Breast epithelium (tissue), 4 donors: ENCODE data around the gene ISLR. TPM values are rescaled to one million over a fixed set of nuclear protein-coding genes. Genes with fewer than 3 reads are reported as not detected.

Source experiments
- DNase-seq, 2 donors: peaks; one replicate each; pipeline ENCODE4 v3.0.0-alpha.2; 2019; ENCODE audit warnings: low spot score in 2 of 2
- H3K27ac ChIP-seq, 2 donors: fragments of 200-600 bp; sonication (generic) in 1 of 2; one replicate each; pipeline ENCODE4 v1.5.1; 2016 to 2019; ENCODE audit warnings: mild to moderate bottlenecking in 1 of 2
- H3K27me3 ChIP-seq, 2 donors: fragments of 200-600 bp; sonication (generic) in 1 of 2; one replicate each; pipeline versions ENCODE4 v1.5.1 to v1.6.0; 2017 to 2019; ENCODE audit warnings: control low read depth in 1 of 2, mild to moderate bottlenecking in 1 of 2
- H3K36me3 ChIP-seq: fragments of 200-600 bp; one replicate; pipeline ENCODE4 v1.5.1; 2019
- H3K4me1 ChIP-seq, 2 donors: fragments of 200-600 bp; sonication (generic); one replicate each; pipeline ENCODE4 v1.5.1; 2016 to 2019; ENCODE audit warnings: control low read depth in 1 of 2
- H3K4me3 ChIP-seq, 3 donors: fragments of 200-600 bp; sonication (generic); 1 replicate in 2 of 3; 2 replicates in 1 of 3; pipeline ENCODE4 v1.5.1; 2016 to 2019; ENCODE audit warnings: mild to moderate bottlenecking in 3 of 3, moderate library complexity in 2 of 3
- H3K9me3 ChIP-seq, 2 donors: fragments of 200-600 bp; sonication (generic) in 1 of 2; one replicate each; pipeline ENCODE4 v1.5.1; 2016 to 2019; ENCODE audit warnings: control low read depth in 1 of 2
- POLR2A ChIP-seq: fragments of 450-650 bp; IDR thresholded peaks from one replicate; pipeline ENCODE4 v1.6.1; 2016; ENCODE audit warnings: antibody characterized with exemption, mild to moderate bottlenecking, moderate library complexity
- POLR2AphosphoS5 ChIP-seq, 3 donors: sonication (generic); formaldehyde crosslinking; IDR thresholded peaks; one replicate each; pipeline ENCODE4 v1.6.1; 2017; ENCODE audit warnings: antibody characterized with exemption in 3 of 3
- intact Hi-C: fragments of 100-400 bp; cut with DNase I; formaldehyde crosslinking; loops from one replicate; pipeline ENCODE4 v1.15.1; 2023; ENCODE audit warnings: low total_unique reads
- total RNA-seq, 3 donors: library from RNA; depleted of rRNA; stranded (reverse); fragments of >200 nt; gene quantifications; one replicate each; pipeline ENCODE4 v1.1.0, GENCODE V29; 2016
- TF ChIP-seq, protein P1 (sequence below), 3 donors: fragments of 450-650 bp; IDR thresholded peaks; one replicate each; pipeline ENCODE4 v1.5.1; 2016 to 2017; ENCODE audit warnings: antibody characterized with exemption in 3 of 3, mild to moderate bottlenecking in 3 of 3, moderate library complexity in 3 of 3

ISLR gene
- total RNA-seq, 3 donors from 2014 or later: 49.2 to 88.0 (median 71.8) TPM

- intact Hi-C loops: no loop called here
- Histone ChIP-seq H3K4me1 (peaks cover 6 to 9% of the 10 kb centered on the region in 2 donors), H3K36me3 (no peaks in the 10 kb centered on the region), H3K27ac (peak within 1 kb of the TSS; percentile 60 to 90), H3K27me3 (no peaks in the 10 kb centered on the region), H3K4me3 (peak within 1 kb of the TSS in 2 of 3 donors; percentile 30 to 43), H3K9me3 (no peaks in the 10 kb centered on the region)
- peak in 1 of 2 donors; percentile 44 for DNase-seq
- TF ChIP-seq, protein P1, sequence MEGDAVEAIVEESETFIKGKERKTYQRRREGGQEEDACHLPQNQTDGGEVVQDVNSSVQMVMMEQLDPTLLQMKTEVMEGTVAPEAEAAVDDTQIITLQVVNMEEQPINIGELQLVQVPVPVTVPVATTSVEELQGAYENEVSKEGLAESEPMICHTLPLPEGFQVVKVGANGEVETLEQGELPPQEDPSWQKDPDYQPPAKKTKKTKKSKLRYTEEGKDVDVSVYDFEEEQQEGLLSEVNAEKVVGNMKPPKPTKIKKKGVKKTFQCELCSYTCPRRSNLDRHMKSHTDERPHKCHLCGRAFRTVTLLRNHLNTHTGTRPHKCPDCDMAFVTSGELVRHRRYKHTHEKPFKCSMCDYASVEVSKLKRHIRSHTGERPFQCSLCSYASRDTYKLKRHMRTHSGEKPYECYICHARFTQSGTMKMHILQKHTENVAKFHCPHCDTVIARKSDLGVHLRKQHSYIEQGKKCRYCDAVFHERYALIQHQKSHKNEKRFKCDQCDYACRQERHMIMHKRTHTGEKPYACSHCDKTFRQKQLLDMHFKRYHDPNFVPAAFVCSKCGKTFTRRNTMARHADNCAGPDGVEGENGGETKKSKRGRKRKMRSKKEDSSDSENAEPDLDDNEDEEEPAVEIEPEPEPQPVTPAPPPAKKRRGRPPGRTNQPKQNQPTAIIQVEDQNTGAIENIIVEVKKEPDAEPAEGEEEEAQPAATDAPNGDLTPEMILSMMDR (IDR thresholded peaks at IDR 0.05): no peak
- TF ChIP-seq POLR2AphosphoS5 (IDR thresholded peaks at IDR 0.05) (no peak), POLR2A (no peak)
Measured at GRCh38 chr15:74202452-74203401, 29.2 kb downstream of the ISLR start, which contains the start of gene STRA6. TSS of gene STRA6 (minus strand) at chr15:74202787. CDS start at chr15:74202267, 520 bp downstream.

GRCh38 chr15:74203914-74204431, 30.5 kb downstream of the ISLR start:
- Histone ChIP-seq H3K4me3 (no peak overlapping the region), H3K27ac (peak overlapping the region; percentile 25 to 90), H3K4me1 (peaks cover 6 to 9% of the 10 kb centered on the region in 2 donors), H3K9me3 (no peaks in the 10 kb centered on the region), H3K36me3 (no peaks in the 10 kb centered on the region), H3K27me3 (no peaks in the 10 kb centered on the region)
- intact Hi-C loops: no loop called here
- TF ChIP-seq POLR2AphosphoS5 (IDR thresholded peaks at IDR 0.05): no peak
- TF ChIP-seq, protein P1 (IDR thresholded peaks at IDR 0.05): no peak
- TF ChIP-seq POLR2A: no peak
- peak in 1 of 2 donors; percentile 24 for DNase-seq

DNA sequence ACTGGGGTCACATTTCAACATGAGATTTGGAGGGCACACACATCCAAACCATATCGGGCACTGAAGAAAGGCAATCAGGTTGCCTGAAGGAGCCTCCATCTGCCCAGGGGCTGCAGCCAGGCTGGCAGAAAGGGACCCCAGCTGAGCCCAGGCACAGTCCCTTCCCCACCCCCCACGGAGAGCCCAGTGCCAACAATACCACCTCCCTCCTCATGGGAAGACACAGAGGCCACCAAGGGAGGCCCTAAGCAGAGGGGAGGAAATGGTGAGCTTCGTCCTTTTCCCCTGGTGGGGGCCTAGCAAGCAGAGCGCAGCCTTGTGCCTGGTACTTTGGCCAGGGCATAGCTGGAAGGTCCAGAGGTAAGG, 32.1 kb downstream of the ISLR start:
- TF ChIP-seq, protein P1 (IDR thresholded peaks at IDR 0.05): no peak
- TF ChIP-seq POLR2AphosphoS5 (IDR thresholded peaks at IDR 0.05) (no peak), POLR2A (no peak)
- peaks cover 4 to 6% of the 10 kb centered on the region in 2 donors for H3K4me1 ChIP-seq
- H3K27me3 ChIP-seq: no peaks in the 10 kb centered on the region
- H3K27ac ChIP-seq: no peak overlapping the region
- H3K9me3 ChIP-seq: no peaks in the 10 kb centered on the region
- intact Hi-C loops: no loop called here
- no peak for DNase-seq
- no peaks in the 10 kb centered on the region for H3K36me3 ChIP-seq
- H3K4me3 ChIP-seq: no peak overlapping the region

DNA sequence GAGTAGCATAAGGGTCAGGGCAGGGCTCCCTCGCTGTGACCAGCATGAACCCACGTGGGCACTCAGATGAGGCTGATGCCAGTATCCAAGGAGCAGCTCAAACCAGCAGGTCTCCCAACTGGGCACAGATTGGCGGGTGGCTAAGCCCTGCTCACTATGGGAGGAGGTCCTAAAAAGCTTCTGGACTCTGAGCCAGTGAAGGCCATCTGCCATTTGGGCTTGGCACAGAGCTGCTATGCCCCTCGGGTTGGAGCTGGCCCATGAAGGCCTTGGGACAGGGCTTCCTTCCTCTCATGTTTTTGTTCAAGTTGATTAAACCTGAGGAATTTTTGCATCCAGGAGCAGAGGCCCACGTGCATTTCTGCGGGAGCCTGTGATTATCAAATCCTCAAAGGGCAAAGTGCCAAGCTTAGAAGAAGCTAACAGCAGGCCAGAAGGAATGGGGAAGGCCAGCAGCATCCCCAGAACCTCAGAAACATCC, 33.3 kb downstream of the ISLR start:
- DNase-seq: no peak
- no peaks in the 10 kb centered on the region for H3K9me3 ChIP-seq
- no peak overlapping the region for H3K4me3 ChIP-seq
- peak overlapping the region in 1 of 2 donors; percentile 32 for H3K27ac ChIP-seq
- H3K36me3 ChIP-seq: no peaks in the 10 kb centered on the region
- intact Hi-C loops: no loop called here
- H3K4me1 ChIP-seq: peaks cover 0 to 6% of the 10 kb centered on the region in 2 donors
- TF ChIP-seq POLR2AphosphoS5 (IDR thresholded peaks at IDR 0.05) (no peak), POLR2A (no peak)
- TF ChIP-seq, protein P1 (IDR thresholded peaks at IDR 0.05): no peak
- H3K27me3 ChIP-seq: no peaks in the 10 kb centered on the region
